C4-2B (cell line): ENCODE data around the gene KIF23.

ENCODE experiments used
- CTCF ChIP-seq: fragments of 450-650 bp; conservative IDR thresholded peaks from 2 replicates; pipeline ENCODE4 v1.5.1; 2017; ENCODE audit warnings: mild to moderate bottlenecking
- ZFX ChIP-seq: fragments of 450-650 bp; IDR thresholded peaks from 2 replicates; pipeline ENCODE4 v1.6.1; 2017

- TF ChIP-seq CTCF: no peak
- TF ChIP-seq ZFX: no peak
Observed at GRCh38 chr15:69472046-69472445, 57.9 kb downstream of the KIF23 start.
